Activated CD4-positive, alpha-beta T cell treated with anti-CD3 and anti-CD28 coated beads, Interleukin-2, amount 50 U/mL, for 1 hour (primary cell): ENCODE results near the gene HDAC4.

Source experiments
- DNase-seq: peaks from one replicate; pipeline ENCODE4 v3.0.0-alpha.2; 2020

Gene HDAC4

GRCh38 chr2:239262484-239263230 lies 138.2 kb downstream of the HDAC4 start:
- DNase-seq = no peak

DNA sequence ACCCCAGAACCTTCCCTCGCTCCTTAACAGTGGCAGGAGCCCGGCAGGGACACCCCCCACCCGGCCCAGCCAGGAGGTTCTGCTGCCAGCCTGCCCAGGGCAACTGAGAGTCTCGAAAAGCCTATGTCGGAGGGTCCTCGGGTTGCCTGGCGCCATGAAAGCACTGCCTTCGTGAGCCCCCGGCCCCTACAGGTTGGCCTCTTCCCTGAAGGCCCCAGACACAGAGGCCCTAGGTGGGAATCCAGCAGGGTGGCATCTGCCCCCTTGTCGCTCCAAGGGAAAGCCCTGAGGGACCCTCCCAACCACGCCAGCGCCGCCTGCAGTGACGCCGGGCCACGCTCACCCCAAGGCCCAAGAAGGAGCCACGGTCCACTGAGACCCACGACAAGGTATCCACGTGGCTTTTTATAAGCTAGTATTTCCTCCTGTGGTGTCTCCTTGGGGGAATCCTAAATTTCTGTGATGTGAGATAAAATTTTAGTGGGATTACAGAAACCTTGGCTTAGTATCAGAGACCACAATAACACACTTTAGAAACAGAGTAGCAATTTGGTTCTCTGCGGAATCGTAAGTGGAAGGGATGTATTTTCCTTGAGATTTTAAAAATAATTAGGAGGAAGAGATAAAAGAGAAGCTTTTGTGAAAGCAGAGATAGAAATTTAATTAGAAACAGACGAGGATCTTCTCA lies 138.9 kb downstream of the HDAC4 start:
- DNase-seq = no peak

DNA sequence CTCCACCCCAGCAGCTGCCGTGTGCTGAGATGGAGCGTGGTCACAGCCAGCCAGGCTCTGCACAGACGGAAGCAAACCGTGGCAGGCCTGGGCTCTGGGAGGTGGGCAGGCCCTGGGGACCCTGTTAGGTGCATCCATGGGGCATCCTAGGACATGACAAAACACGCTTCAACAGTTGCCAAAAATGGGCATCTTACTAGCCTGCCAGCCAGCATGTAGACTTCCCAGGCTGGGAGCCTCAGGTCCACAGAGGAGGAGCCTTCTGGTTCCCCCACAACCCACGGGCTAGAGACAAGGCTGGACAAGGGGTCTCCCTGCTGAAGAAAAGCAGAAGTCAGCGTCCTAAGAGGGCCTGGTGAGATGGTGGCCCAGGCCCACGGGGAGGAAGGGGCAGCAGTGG lies 139.5 kb downstream of the HDAC4 start:
- no peak for DNase-seq

GRCh38 chr2:239260546-239261327 lies 140.1 kb downstream of the HDAC4 start:
- DNase-seq = no peak

DNA sequence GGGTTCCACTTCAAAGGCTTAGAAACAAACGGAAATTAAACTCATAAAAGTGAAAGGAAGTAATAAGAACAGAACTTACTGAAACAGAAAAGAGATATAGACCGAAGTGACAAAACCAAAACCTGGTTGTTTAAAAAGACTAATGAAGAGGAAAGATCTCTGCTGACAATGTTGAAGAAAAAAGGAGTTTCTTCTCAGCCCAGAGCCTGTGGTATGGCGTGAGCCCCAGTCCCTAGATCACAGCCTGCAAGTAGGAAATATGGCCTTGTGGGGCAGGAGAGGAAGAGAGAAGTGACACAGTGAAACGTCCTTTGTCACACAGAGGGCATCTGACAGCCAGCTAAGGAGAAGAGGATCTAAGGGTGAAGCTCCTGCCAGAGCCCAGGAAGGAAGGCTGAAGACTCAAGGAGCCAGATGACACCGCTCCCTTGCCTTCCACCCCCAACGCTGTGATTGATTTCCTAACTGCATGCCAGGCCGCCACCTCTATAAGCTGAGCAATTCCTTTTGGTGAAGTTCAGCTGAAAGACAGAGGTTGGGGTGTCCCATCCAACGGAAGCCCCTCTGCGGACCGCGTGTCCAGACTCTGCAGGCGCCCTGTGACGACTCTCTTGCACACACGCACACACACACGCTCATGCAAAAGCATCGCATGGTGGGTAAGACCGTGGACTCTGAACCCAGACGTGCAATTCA lies 141.1 kb downstream of the HDAC4 start:
- DNase-seq = no peak

DNA sequence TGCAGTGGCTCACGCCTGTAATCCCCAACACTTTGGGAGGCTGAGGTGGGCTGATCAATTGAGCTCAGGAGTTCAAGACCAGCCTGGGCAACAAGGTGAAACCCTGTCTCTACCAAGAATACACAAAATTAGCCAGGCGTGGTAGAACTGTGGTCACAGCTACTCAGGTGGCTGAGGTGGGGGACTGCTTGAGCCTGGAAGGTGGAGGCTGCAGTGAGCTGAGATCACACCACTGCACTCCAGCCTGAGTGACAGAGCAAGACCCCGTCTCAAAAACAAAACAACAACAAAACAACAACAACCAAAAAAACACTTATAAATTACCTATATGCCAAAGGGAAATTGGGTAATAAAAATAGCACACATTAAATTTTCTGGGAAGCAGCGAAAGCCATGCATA lies 141.6 kb downstream of the HDAC4 start:
- no peak for DNase-seq

DNA sequence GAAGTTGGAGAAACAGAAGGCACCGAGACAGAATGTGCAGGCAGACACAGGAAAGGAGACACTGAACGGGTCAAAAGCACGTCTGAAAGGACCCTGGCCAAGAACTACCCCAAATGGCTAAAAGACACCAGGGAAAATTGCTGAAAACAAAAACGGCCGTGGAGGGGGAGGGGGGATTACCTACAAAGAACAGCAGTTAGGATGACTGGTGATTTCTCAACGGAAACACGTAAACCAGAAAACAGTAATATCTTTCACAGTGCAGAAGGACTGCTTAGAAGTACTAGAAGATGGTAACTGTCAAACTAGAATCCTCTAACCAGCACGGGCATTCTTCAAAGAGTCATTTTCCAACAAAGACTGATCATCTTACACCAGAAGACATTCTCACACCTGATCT lies 142.6 kb downstream of the HDAC4 start:
- DNase-seq = no peak

DNA sequence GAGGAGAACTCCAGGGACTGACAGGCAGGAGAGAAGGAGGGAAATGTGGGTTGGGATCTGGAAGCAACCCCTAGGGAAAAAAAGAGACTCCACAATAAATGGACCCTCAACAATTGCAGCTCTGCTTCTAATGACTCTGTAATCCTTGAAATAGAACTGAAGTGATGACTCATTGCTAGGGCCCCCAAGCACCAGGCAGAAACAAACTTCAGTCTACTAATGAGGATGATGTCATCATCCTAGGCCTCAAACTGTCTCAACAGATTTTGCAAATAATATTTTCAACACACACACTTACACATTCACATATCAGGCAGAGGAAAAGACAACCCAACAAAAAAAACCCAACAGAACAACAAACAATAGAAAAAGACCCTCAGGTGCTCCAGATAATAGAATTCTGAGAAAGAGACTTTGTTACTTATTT lies 143.3 kb downstream of the HDAC4 start:
- no peak for DNase-seq

GRCh38 chr2:239256350-239256743 lies 144.5 kb downstream of the HDAC4 start:
- no peak for DNase-seq

GRCh38 chr2:239255628-239256349 lies 145.0 kb downstream of the HDAC4 start:
- DNase-seq = no peak

- DNase-seq = no peak
Measured at GRCh38 chr2:239255218-239255617, 145.6 kb downstream of the HDAC4 start.

DNA sequence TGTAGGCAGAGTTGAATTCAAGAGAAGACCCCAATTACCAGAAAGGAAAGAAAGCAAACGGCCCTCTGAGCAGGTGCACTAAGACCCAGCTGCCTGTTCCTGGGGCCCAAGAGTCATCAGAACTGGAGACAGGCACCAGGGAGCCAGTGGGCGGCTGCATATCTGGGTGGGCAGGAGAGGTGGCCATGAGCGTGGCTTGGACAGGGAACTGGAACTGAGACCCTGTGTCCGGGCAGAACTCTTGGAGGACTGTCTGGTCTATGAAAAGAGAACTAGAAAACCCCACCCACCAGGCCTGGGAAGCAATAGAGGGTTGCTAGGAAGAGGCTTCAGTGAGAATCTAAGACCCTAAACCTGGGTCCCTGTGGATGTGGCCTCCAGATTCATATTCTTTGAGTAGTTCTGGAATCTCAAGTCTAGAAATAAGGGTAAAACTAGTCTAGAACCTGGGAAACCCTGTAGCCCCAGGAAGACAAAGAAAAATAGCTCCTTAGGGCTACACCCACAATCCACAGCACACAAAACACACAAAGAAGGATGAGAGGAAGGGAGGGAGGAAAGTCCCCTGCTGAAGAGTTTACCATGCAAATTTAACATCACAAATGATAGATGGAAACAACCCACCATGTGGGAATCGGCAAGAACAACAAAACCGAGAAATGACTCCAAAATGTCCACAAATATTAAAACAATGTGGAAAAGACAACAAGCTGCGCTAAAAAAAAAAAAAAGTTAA lies 147.0 kb downstream of the HDAC4 start:
- no peak for DNase-seq

- no peak for DNase-seq
Measured at GRCh38 chr2:239253264-239253663, 147.6 kb downstream of the HDAC4 start.

- no peak for DNase-seq
Measured at GRCh38 chr2:239252801-239253200, 148.0 kb downstream of the HDAC4 start.

DNA sequence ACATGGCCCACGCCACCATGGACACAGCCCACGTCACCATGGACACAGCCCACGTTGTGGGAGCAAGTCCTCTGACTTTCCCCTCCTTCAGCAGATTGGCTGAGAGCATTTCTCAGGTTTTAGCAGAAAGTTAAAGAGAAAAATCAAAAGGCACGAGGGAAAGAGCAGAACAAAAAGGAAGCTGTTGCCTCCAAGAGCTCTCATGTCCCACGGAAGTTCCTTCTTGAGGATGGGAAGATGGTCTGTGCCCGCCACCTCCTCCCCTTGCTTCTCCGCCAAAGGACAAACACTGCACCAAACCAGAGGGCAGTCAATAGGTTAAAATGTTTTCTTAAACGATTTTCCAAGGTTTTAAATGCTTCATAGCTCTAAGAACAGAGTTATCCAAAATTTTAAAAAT lies 148.4 kb downstream of the HDAC4 start:
- no peak for DNase-seq

GRCh38 chr2:239251971-239252370 lies 148.8 kb downstream of the HDAC4 start:
- DNase-seq = no peak

DNA sequence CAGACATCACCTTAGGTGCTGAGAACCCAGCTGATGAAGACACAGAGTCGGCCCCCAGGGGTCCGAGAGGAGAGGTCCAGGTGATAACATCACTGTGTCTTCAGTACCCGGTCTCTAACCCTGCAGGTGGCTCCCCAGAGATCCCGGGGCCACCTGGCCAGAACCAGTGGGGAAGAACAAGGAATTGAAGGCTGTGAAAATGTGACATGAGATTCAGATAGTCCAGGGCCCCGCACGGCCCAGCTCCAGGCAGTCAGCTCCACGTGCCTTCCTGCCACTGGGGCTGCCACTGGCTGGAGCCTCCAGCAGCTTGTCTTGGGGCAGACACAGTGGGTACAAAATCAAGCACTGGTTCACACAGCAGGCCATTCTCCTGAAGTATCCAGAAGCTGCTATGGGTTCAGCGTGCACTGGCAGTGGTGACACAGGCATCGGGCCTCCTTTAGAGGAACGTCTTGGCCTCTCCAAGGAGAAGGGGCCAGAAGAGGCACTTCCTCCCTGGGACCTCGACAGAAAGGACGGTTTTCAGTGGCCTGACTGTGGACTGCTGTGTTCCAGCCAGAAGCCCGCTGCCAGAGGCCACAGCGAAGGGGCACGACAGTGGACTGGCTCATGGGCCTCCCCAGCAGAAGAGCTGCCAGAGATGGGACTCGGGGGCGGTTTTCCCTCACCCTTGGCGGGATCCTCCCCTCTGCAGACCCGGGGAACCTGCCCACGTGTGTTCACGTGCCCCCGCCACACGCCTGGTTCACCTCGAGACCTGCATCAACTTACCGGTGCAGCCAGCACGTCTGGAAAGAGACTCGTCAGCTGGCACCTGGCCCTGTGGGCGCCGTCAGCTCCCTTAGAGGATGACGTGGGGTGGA lies 150.4 kb downstream of the HDAC4 start:
- no peak for DNase-seq

DNA sequence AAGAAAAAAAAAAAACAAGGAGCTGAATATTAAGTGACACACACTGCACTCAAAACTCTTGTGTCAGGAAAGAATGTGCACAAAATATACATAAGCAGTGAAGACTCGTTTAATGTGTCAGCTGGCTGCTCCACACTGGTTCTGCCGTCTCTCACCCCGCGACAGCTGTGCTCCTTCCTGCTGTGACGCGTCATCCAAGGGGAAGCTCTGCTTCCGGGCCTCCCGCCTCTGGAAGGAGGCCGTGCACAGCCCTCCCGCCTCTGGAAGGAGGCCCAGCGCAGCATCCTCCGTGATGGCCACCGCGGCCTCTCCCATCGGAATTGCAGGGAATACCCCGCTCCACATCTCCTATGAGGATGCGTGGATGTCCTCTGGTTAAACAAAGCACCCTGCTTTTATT lies 151.0 kb downstream of the HDAC4 start:
- DNase-seq = no peak

GRCh38 chr2:239249048-239249447 lies 151.8 kb downstream of the HDAC4 start:
- no peak for DNase-seq

DNA sequence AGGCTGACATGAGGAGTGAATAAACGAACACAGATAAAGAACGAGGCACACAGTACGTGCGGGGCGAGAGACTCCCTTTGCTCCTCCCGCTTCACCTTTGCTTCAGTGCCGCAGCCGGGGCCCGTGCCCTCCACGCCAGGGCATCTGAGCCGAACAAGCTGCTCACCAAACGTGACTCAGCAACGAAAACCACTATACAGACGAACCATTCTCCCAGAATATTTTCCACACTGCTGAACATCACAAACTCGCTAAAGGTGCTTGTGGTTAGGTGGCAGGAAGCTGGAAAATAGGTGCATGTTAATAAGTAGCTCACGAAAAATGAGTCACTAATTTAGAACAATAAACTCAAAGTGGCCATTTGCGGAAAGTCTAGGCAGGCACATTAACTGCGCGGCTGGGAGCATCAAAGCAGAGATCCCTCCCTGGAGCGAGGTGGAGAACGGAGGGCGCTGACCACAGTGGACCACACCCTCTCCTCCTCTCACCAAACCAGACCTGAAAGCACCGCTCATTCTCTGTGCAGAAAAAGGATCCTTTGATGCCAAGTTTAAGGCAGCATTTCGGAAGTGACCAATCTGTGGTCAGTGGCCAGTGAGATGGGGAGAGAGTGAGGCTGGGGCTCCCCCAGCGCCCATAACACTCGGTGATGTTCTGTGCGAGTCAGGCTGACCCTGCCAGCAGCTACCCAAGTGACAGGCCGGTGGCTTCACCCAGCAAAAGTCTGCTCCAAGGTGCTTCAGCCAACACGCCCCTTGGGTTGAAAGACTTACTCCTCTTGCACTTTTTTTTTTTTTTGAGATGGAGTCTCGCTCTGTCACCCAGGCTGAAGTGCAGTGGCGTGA lies 153.2 kb downstream of the HDAC4 start:
- DNase-seq = peak; percentile 37
